OCI-LY7 (cell line): ENCODE measurements around the gene FAM227B. TPM values are rescaled to one million over a fixed set of nuclear protein-coding genes. Genes with fewer than 3 reads are reported as not detected.

Experiments used
- BruUV-seq: library from RNA; stranded (reverse); fragments of 400-500 nt; replicated peaks from 2 replicates; lab custom pipeline; 2021; lab: Mats Ljungman, UMichigan
- CTCF ChIA-PET: fragments of 300-600 bp; sonication (Branson Sonifier 250); formaldehyde crosslinking; loops from one replicate; lab custom pipeline; 2022; ENCODE audit warnings: antibody characterized with exemption; ENCODE audit not compliant: unreplicated experiment; lab: Charles Lee
- POLR2A ChIA-PET: fragments of 300-600 bp; sonication (Branson Sonifier 250); formaldehyde crosslinking; loops from one replicate; lab custom pipeline; 2022; ENCODE audit warnings: antibody characterized with exemption; lab: Charles Lee
- DNase-seq: peaks from one replicate; pipeline ENCODE4 v3.0.0-alpha.2; 2015; ENCODE audit warnings: low spot score
- H2AFZ ChIP-seq: fragments of 200-600 bp; sonication (generic), shearing (Covaris generic); 2 replicates; pipeline ENCODE4 v1.6.1; 2014; ENCODE audit warnings: mild to moderate bottlenecking, antibody characterized with exemption, low read length, moderate library complexity
- H3K27ac ChIP-seq: fragments of 200-600 bp; sonication (generic); 2 replicates; pipeline ENCODE4 v1.5.1; 2014; ENCODE audit warnings: mixed run types, low read depth, mild to moderate bottlenecking, moderate library complexity, low read length, inconsistent platforms; ENCODE audit not compliant: poor library complexity, severe bottlenecking
- H3K36me3 ChIP-seq: fragments of 200-600 bp; sonication (generic); 2 replicates; pipeline ENCODE4 v1.6.1; 2014; ENCODE audit warnings: mild to moderate bottlenecking, antibody characterized with exemption, low read length, moderate library complexity, mixed read lengths; ENCODE audit not compliant: insufficient read depth
- H3K4me1 ChIP-seq: fragments of 200-600 bp; sonication (generic); 2 replicates; pipeline ENCODE4 v1.5.1; 2014; ENCODE audit warnings: mild to moderate bottlenecking, low read length; ENCODE audit not compliant: insufficient read depth, poor library complexity, severe bottlenecking
- H3K4me2 ChIP-seq: fragments of 200-600 bp; sonication (generic); 2 replicates; pipeline ENCODE4 v1.6.1; 2014; ENCODE audit warnings: mild to moderate bottlenecking, low read length
- H3K4me3 ChIP-seq: fragments of 200-600 bp; sonication (generic); 2 replicates; pipeline ENCODE4 v1.5.1; 2014; ENCODE audit warnings: mild to moderate bottlenecking, low read depth, low read length; ENCODE audit not compliant: poor library complexity, severe bottlenecking
- H3K79me2 ChIP-seq: fragments of 200-600 bp; sonication (generic); 2 replicates; pipeline ENCODE4 v1.6.1; 2016; ENCODE audit warnings: low read depth, mild to moderate bottlenecking, low read length, moderate library complexity, mixed read lengths; ENCODE audit not compliant: insufficient read depth
- H3K9me2 ChIP-seq: fragments of 200-600 bp; sonication (generic); 2 replicates; pipeline ENCODE4 v1.6.1; 2016; ENCODE audit warnings: mild to moderate bottlenecking, low read length, mixed read lengths; ENCODE audit not compliant: insufficient read depth
- H3K9me3 ChIP-seq: fragments of 200-600 bp; sonication (generic); 2 replicates; pipeline ENCODE4 v1.6.1; 2014; ENCODE audit warnings: mild to moderate bottlenecking, mixed run types, low read length, mixed read lengths
- H4K20me1 ChIP-seq: fragments of 200-600 bp; sonication (generic); 2 replicates; pipeline ENCODE4 v1.6.1; 2014; ENCODE audit warnings: mild to moderate bottlenecking, antibody characterized with exemption, low read length, moderate library complexity, mixed read lengths; ENCODE audit not compliant: insufficient read depth
- CTCF ChIP-seq: fragments of 200-600 bp; sonication (generic); conservative IDR thresholded peaks from 2 replicates; pipeline ENCODE4 v1.5.1; 2014; ENCODE audit warnings: mild to moderate bottlenecking, antibody characterized with exemption, low read length, moderate library complexity, mixed read lengths
- EZH2phosphoT487 ChIP-seq: fragments of 200-600 bp; sonication (generic); IDR thresholded peaks from 2 replicates; pipeline ENCODE4 v1.6.1; 2018; ENCODE audit warnings: low read depth, borderline replicate concordance, mild to moderate bottlenecking, mixed run types, antibody characterized with exemption, low read length, moderate library complexity, mixed read lengths
- intact Hi-C: fragments of 100-400 bp; cut with micrococcal nuclease; formaldehyde crosslinking; loops from one replicate; pipeline ENCODE4 v1.10.0; 2022; ENCODE audit not compliant: unreplicated experiment
- total RNA-seq, 2 experiments: library from RNA; depleted of rRNA in 1 of 2; stranded (reverse); fragments of >200 nt in 1 of 2; shearing (Covaris generic) in 1 of 2; gene quantifications; 2 replicates each; pipeline ENCODE4 v1.2.3, GENCODE V29; 2014 to 2022

The FAM227B gene
- total RNA-seq, 2 experiments from 2014 or later: 2.9 to 6.2 TPM

- no peak overlapping the region for H3K27ac ChIP-seq
- H4K20me1 ChIP-seq: no peaks in the 10 kb centered on the region
- H3K9me2 ChIP-seq: no peaks in the 10 kb centered on the region
- H3K9me3 ChIP-seq: no peaks in the 10 kb centered on the region
- H2AFZ ChIP-seq: no peak overlapping the region
- H3K4me2 ChIP-seq: no peak overlapping the region
- H3K36me3 ChIP-seq: no peaks in the 10 kb centered on the region
- H3K4me1 ChIP-seq: no peaks in the 10 kb centered on the region
- intact Hi-C loops: no loop called here
- CTCF ChIA-PET: no interaction called here
- H3K79me2 ChIP-seq: no peaks in the 10 kb centered on the region
- no peak for TF ChIP-seq CTCF
- no peak for TF ChIP-seq EZH2phosphoT487
- no peak overlapping the region for H3K4me3 ChIP-seq
- DNase-seq: no peak
- no TSS peak for BruUV-seq
- POLR2A ChIA-PET: no interaction called here
Observed at GRCh38 chr15:49428409-49429095, 192.1 kb downstream of the FAM227B start.

GRCh38 chr15:49427372-49427771, 193.2 kb downstream of the FAM227B start:
- H3K9me2 ChIP-seq: no peaks in the 10 kb centered on the region
- no peak overlapping the region for H3K4me2 ChIP-seq
- no peaks in the 10 kb centered on the region for H3K4me1 ChIP-seq
- ChIA-PET CTCF (no interaction called here), POLR2A (interaction anchor here (0.6 kb wide), 1 partner anchor 565 kb away, joined by 3 read pairs; no protein-coding TSS in a partner anchor)
- no peak for DNase-seq
- no peaks in the 10 kb centered on the region for H3K9me3 ChIP-seq
- H4K20me1 ChIP-seq: no peaks in the 10 kb centered on the region
- H3K36me3 ChIP-seq: no peaks in the 10 kb centered on the region
- H3K27ac ChIP-seq: no peak overlapping the region
- BruUV-seq: no TSS peak
- H3K4me3 ChIP-seq: no peak overlapping the region
- no peak overlapping the region for H2AFZ ChIP-seq
- intact Hi-C loops: no loop called here
- H3K79me2 ChIP-seq: no peaks in the 10 kb centered on the region
- TF ChIP-seq EZH2phosphoT487 (no peak), CTCF (no peak)

- CTCF ChIA-PET: no interaction called here
- BruUV-seq: no TSS peak
Observed at GRCh38 chr15:49424954-49425353, 195.7 kb downstream of the FAM227B start.

More at GRCh38 chr15:49424954-49425353, 195.7 kb downstream of the FAM227B start:
- Histone ChIP-seq H3K27ac (no peak overlapping the region), H3K79me2 (no peaks in the 10 kb centered on the region), H3K4me3 (no peak overlapping the region), H3K9me2 (no peaks in the 10 kb centered on the region), H3K36me3 (no peaks in the 10 kb centered on the region), H4K20me1 (no peaks in the 10 kb centered on the region), H3K9me3 (no peaks in the 10 kb centered on the region), H3K4me2 (no peak overlapping the region), H3K4me1 (no peaks in the 10 kb centered on the region), H2AFZ (no peak overlapping the region)
- intact Hi-C loops: no loop called here
- no peak for DNase-seq
- POLR2A ChIA-PET: interaction anchor here (0.6 kb wide), 1 partner anchor 922 kb away, joined by 5 read pairs; no protein-coding TSS in a partner anchor
- TF ChIP-seq CTCF (no peak), EZH2phosphoT487 (no peak)
